OCI-LY1 (cell line): ENCODE results near the gene NUDC.

Experiments
- H2AFZ ChIP-seq: fragments of 200-600 bp; sonication (generic), shearing (Covaris generic); 2 replicates; pipeline ENCODE4 v1.6.0; 2014; ENCODE audit warnings: antibody characterized with exemption, mild to moderate bottlenecking, low read length
- H3F3A ChIP-seq: fragments of 200-600 bp; sonication (generic), shearing (Covaris generic); 2 replicates; pipeline ENCODE4 v1.6.0; 2014; ENCODE audit warnings: mild to moderate bottlenecking, antibody characterized with exemption, low read length, moderate library complexity; ENCODE audit not compliant: insufficient read depth
- H3K27ac ChIP-seq: fragments of 200-600 bp; sonication (generic); 2 replicates; pipeline ENCODE4 v1.5.1; 2014; ENCODE audit warnings: low read length, mixed run types, mild to moderate bottlenecking, low read depth; ENCODE audit not compliant: poor library complexity, severe bottlenecking
- H3K27me3 ChIP-seq: fragments of 200-600 bp; sonication (generic); 2 replicates; pipeline ENCODE4 v1.6.0; 2014; ENCODE audit warnings: antibody characterized with exemption, mild to moderate bottlenecking, low read length, moderate library complexity; ENCODE audit not compliant: insufficient read depth
- H3K36me3 ChIP-seq: fragments of 200-600 bp; sonication (generic); 2 replicates; pipeline ENCODE4 v1.6.1; 2014; ENCODE audit warnings: mild to moderate bottlenecking, antibody characterized with exemption, low read length, moderate library complexity, mixed read lengths; ENCODE audit not compliant: insufficient read depth
- H3K4me1 ChIP-seq: fragments of 200-600 bp; sonication (generic); 2 replicates; pipeline ENCODE4 v1.5.1; 2014; ENCODE audit warnings: mild to moderate bottlenecking, low read length, moderate library complexity; ENCODE audit not compliant: insufficient read depth, severe bottlenecking
- H3K4me2 ChIP-seq: fragments of 200-600 bp; sonication (generic), shearing (Covaris generic); 2 replicates; pipeline ENCODE4 v1.6.1; 2014; ENCODE audit warnings: low read length
- H3K4me3 ChIP-seq: fragments of 200-600 bp; sonication (generic); 2 replicates; pipeline ENCODE4 v1.5.1; 2014; ENCODE audit warnings: low read length, low read depth, mild to moderate bottlenecking, mixed read lengths; ENCODE audit not compliant: poor library complexity, severe bottlenecking
- H3K79me2 ChIP-seq: fragments of 200-600 bp; shearing (Covaris generic); 2 replicates; pipeline ENCODE4 v1.6.1; 2016; ENCODE audit warnings: mixed run types, low read length, mixed read lengths; ENCODE audit not compliant: insufficient read depth
- H3K9ac ChIP-seq: fragments of 200-600 bp; sonication (generic), shearing (Covaris generic); 2 replicates; pipeline ENCODE4 v1.6.1; 2014; ENCODE audit warnings: mild to moderate bottlenecking, low read length, mixed read lengths
- H3K9me2 ChIP-seq: fragments of 200-600 bp; sonication (generic), shearing (Covaris generic); 2 replicates; pipeline ENCODE4 v1.6.1; 2014; ENCODE audit warnings: low read depth, mild to moderate bottlenecking, low read length, mixed read lengths
- H3K9me3 ChIP-seq: fragments of 200-600 bp; shearing (Covaris generic); 2 replicates; pipeline ENCODE4 v1.6.1; 2014; ENCODE audit warnings: low read length, mixed read lengths
- H4K20me1 ChIP-seq: fragments of 200-600 bp; sonication (generic), shearing (Covaris generic); 2 replicates; pipeline ENCODE4 v1.6.0; 2016; ENCODE audit warnings: mild to moderate bottlenecking, low read length; ENCODE audit not compliant: insufficient read depth
- EZH2 ChIP-seq: fragments of 200-600 bp; sonication (generic), shearing (Covaris generic); IDR thresholded peaks from 2 replicates; pipeline ENCODE4 v1.8.0; 2017; ENCODE audit warnings: borderline replicate concordance, mixed run types, mild to moderate bottlenecking, antibody characterized with exemption, low read length, moderate library complexity, mixed read lengths
- TF ChIP-seq, protein P1 (sequence below): fragments of 200-600 bp; sonication (generic), shearing (Covaris generic); IDR thresholded peaks from 2 replicates; pipeline ENCODE4 v1.5.1; 2017; ENCODE audit warnings: mild to moderate bottlenecking, antibody characterized with exemption, low read length, moderate library complexity, mixed read lengths

NUDC gene

DNA sequence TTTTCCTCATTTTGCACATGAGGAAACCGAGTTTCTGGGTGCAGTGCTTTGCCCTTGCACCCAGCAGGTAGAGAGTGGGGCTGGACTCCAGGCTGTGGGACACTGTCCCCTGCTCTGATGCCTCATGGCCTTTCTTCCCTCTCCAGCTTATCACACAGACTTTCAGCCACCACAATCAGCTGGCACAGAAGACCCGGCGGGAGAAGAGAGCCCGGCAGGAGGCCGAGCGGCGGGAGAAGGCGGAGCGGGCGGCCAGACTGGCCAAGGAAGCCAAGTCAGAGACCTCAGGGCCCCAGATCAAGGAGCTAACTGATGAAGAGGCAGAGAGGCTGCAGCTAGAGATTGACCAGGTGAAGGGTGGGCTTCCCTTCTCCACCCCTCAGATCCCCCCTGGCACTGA is 19.8 kb downstream of the NUDC start:
- Histone ChIP-seq H3K4me1 (no peaks in the 10 kb centered on the region), H4K20me1 (no peaks in the 10 kb centered on the region), H3K27me3 (no peaks in the 10 kb centered on the region), H3K36me3 (peaks cover 69% of the 10 kb centered on the region), H3K9ac (no peak overlapping the region), H3K4me2 (no peak overlapping the region), H3K27ac (no peak overlapping the region), H3K4me3 (no peak overlapping the region), H2AFZ (no peak overlapping the region), H3K9me2 (no peaks in the 10 kb centered on the region), H3K79me2 (no peaks in the 10 kb centered on the region), H3F3A (no peaks in the 10 kb centered on the region), H3K9me3 (no peaks in the 10 kb centered on the region)
- TF ChIP-seq, protein P1, sequence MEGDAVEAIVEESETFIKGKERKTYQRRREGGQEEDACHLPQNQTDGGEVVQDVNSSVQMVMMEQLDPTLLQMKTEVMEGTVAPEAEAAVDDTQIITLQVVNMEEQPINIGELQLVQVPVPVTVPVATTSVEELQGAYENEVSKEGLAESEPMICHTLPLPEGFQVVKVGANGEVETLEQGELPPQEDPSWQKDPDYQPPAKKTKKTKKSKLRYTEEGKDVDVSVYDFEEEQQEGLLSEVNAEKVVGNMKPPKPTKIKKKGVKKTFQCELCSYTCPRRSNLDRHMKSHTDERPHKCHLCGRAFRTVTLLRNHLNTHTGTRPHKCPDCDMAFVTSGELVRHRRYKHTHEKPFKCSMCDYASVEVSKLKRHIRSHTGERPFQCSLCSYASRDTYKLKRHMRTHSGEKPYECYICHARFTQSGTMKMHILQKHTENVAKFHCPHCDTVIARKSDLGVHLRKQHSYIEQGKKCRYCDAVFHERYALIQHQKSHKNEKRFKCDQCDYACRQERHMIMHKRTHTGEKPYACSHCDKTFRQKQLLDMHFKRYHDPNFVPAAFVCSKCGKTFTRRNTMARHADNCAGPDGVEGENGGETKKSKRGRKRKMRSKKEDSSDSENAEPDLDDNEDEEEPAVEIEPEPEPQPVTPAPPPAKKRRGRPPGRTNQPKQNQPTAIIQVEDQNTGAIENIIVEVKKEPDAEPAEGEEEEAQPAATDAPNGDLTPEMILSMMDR: no peak
- no peak for TF ChIP-seq EZH2

DNA sequence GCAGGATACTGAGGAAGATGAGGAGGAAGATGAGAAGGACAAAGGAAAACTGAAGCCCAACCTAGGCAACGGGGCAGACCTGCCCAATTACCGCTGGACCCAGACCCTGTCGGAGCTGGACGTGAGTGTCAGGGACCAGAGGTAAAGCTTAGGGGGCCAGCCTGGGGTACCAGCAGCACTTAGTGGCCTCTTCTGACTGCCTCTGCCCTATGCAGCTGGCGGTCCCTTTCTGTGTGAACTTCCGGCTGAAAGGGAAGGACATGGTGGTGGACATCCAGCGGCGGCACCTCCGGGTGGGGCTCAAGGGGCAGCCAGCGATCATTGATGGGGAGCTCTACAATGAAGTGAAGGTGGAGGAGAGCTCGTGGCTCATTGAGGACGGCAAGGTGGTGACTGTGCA is 21.1 kb downstream of the NUDC start:
- H3K9me3 ChIP-seq: no peaks in the 10 kb centered on the region
- H2AFZ ChIP-seq: no peak overlapping the region
- H3F3A ChIP-seq: no peaks in the 10 kb centered on the region
- H3K4me2 ChIP-seq: no peak overlapping the region
- H3K27me3 ChIP-seq: no peaks in the 10 kb centered on the region
- H4K20me1 ChIP-seq: no peaks in the 10 kb centered on the region
- no peaks in the 10 kb centered on the region for H3K4me1 ChIP-seq
- peaks cover 70% of the 10 kb centered on the region for H3K36me3 ChIP-seq
- H3K4me3 ChIP-seq: no peak overlapping the region
- H3K79me2 ChIP-seq: no peaks in the 10 kb centered on the region
- no peak overlapping the region for H3K9ac ChIP-seq
- H3K9me2 ChIP-seq: no peaks in the 10 kb centered on the region
- no peak for TF ChIP-seq EZH2
- TF ChIP-seq, protein P1: no peak
- no peak overlapping the region for H3K27ac ChIP-seq

DNA sequence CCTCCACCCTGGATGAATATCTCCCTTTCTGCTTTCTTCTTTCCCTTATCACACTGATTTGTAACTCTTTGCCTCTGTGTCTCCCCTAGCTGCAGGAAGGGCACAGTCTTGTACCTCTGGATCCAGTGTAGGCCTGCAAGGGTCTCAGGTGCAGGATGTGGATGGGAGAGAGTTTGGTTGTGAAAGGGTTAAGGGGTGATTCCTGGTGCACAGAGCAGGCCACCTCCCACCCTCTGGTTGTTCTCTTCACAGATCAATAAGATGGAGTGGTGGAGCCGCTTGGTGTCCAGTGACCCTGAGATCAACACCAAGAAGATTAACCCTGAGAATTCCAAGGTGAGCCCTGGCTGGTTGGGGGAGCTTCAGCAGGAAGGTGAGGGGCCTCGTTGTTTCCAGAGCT is 23.6 kb downstream of the NUDC start:
- Histone ChIP-seq H3K9ac (no peak overlapping the region), H3K36me3 (peaks cover 59% of the 10 kb centered on the region), H4K20me1 (no peaks in the 10 kb centered on the region), H3K4me2 (no peak overlapping the region), H3K4me1 (no peaks in the 10 kb centered on the region), H3K4me3 (no peak overlapping the region), H3K27me3 (no peaks in the 10 kb centered on the region), H3F3A (no peaks in the 10 kb centered on the region), H3K27ac (no peak overlapping the region), H3K9me3 (no peaks in the 10 kb centered on the region), H3K9me2 (no peaks in the 10 kb centered on the region), H3K79me2 (no peaks in the 10 kb centered on the region), H2AFZ (no peak overlapping the region)
- TF ChIP-seq, protein P1: no peak
- no peak for TF ChIP-seq EZH2
